ENCODE results near the gene UBE2G2. TPM values are rescaled to one million over a fixed set of nuclear protein-coding genes. Genes with fewer than 3 reads are reported as not detected.
A peak's percentile ranks its signal among the peaks of the same experiment; 100 is the strongest.

The UBE2G2 gene
- 106 and 121 TPM in 2 replicates for total RNA-seq (2021)
- long read RNA-seq, full-length matches to known transcripts: 396 of 444 reads
- long read RNA-seq, partial matches to known transcripts: 1 of 444 reads
- long read RNA-seq, other reads (novel, unspliced or antisense): 47 of 444 reads

GRCh38 chr21:44801468-44802395 lies at the start of gene UBE2G2:
UBE2G2 (minus strand) TSS chr21:44801820; CDS start chr21:44801748, 72 bp downstream.
- Histone ChIP-seq H3K27me3 (ENCODE audit: insufficient read depth, low read length) (no peaks in the 10 kb centered on the region), H2BK15ac (ENCODE audit: low read depth, low read length) (no peak within 1 kb of the TSS), H3K23me2 (ENCODE audit: insufficient read length, low read depth, low read length, poor library complexity, severe bottlenecking) (peaks cover 13% of the 10 kb centered on the region), H4K20me1 (ENCODE audit: control insufficient read depth, insufficient read depth, insufficient read length) (no peaks in the 10 kb centered on the region), H2BK12ac (ENCODE audit: insufficient read length, low read depth, low read length) (no peak within 1 kb of the TSS), H3K4ac (ENCODE audit: low read depth, low read length) (no peak within 1 kb of the TSS), H3T11ph (ENCODE audit: low read length) (no peak within 1 kb of the TSS), H3K9me3 (ENCODE audit: control insufficient read depth, low read depth, low read length) (no peaks in the 10 kb centered on the region), H2BK20ac (ENCODE audit: low read depth, low read length, poor library complexity, severe bottlenecking) (no peak within 1 kb of the TSS), H2BK5ac (ENCODE audit: insufficient read length, low read length) (no peak within 1 kb of the TSS), H4K91ac (ENCODE audit: insufficient read length, low read depth, low read length) (no peak within 1 kb of the TSS), H3K4me1 (ENCODE audit: insufficient read depth, low read length) (no peaks in the 10 kb centered on the region), H2BK120ac (ENCODE audit: low read depth, low read length, poor library complexity, severe bottlenecking) (no peak within 1 kb of the TSS), H2AFZ (ENCODE audit: low read length) (no peak within 1 kb of the TSS), H3K27ac (ENCODE audit: insufficient read length, low read depth, low read length) (no peak within 1 kb of the TSS), H2AK5ac (ENCODE audit: insufficient read length, low read length) (no peak within 1 kb of the TSS), H3K79me2 (ENCODE audit: insufficient read depth, low read length) (peaks cover 17% of the 10 kb centered on the region; the same call in 1 of the 2 replicates), H3K18ac (ENCODE audit: insufficient read length, low read depth, low read length) (peak within 1 kb of the TSS; percentile 74), H3K4me2 (ENCODE audit: insufficient read depth, insufficient read length, low read length) (peak within 1 kb of the TSS; percentile 48), H3K56ac (ENCODE audit: insufficient read length, low read depth, low read length) (no peak within 1 kb of the TSS), H3K23ac (ENCODE audit: insufficient read length, low read depth, low read length) (no peak within 1 kb of the TSS), H3K79me1 (ENCODE audit: insufficient read depth, low read depth, low read length, poor library complexity, severe bottlenecking) (peaks cover 2% of the 10 kb centered on the region), H4K5ac (ENCODE audit: insufficient read length, low read depth, low read length) (no peak within 1 kb of the TSS), H3K9ac (ENCODE audit: extremely low read depth, insufficient read length, low read length) (peak within 1 kb of the TSS; percentile 69), H3K14ac (ENCODE audit: insufficient read depth, low read length) (peak within 1 kb of the TSS; percentile 84), H4K8ac (replicated peaks; ENCODE audit: insufficient read length, low read depth, low read length) (no peak within 1 kb of the TSS)
- peak within 1 kb of the TSS; percentile 95 to 96 for H3K4me3 Mint-ChIP-seq
- peaks cover 26 to 61% (median 48%) of the 10 kb centered on the region in 3 experiments for H3K36me3 Mint-ChIP-seq (ENCODE audit: insufficient read depth in 1 of 3, low read depth in 3 of 3)
- DNase-seq: peak; percentile 78
- peaks cover 23 to 25% of the 10 kb centered on the region in 2 experiments for H3K4me1 Mint-ChIP-seq
- WGBS (ENCODE audit: extremely low coverage, insufficient read length, low lambda C conversion rate): no CpG with 5 or more reads among the region's 97 CpGs
- H3K27me3 Mint-ChIP-seq (ENCODE audit: low read depth): no peaks in the 10 kb centered on the region
- no peaks in the 10 kb centered on the region for H3K9me3 Mint-ChIP-seq
- TF ChIP-seq CTCF (conservative IDR thresholded peaks at IDR 0.05): no peak
- H3K27ac Mint-ChIP-seq: peak within 1 kb of the TSS; percentile 59 to 98 (median 95); a peak in 5 of 7 replicates

All from H9 (cell line).